H9 (cell line): ENCODE data around the gene PROC. TPM values are rescaled to one million over a fixed set of nuclear protein-coding genes. Genes with fewer than 3 reads are reported as not detected.

Experiments used
- DNase-seq: peaks from one replicate; pipeline ENCODE4 v3.0.0-alpha.2; 2017
- H2AFZ ChIP-seq: one replicate; pipeline ENCODE4 v1.6.1; 2013; ENCODE audit warnings: mild to moderate bottlenecking, low read length, control low read depth, moderate library complexity
- H2AK5ac ChIP-seq: 2 replicates; pipeline ENCODE4 v1.6.1; 2013; ENCODE audit warnings: low read length, control low read depth, mixed read lengths; ENCODE audit not compliant: insufficient read length
- H2BK120ac ChIP-seq: one replicate; pipeline ENCODE4 v1.6.1; 2013; ENCODE audit warnings: low read depth, mild to moderate bottlenecking, low read length, control low read depth, inconsistent platforms; ENCODE audit not compliant: poor library complexity, severe bottlenecking
- H2BK12ac ChIP-seq: 2 replicates; pipeline ENCODE4 v1.6.1; 2013; ENCODE audit warnings: low read length, control low read depth, mixed read lengths, low read depth; ENCODE audit not compliant: insufficient read length
- H2BK15ac ChIP-seq: 2 replicates; pipeline ENCODE4 v1.6.1; 2013; ENCODE audit warnings: low read depth, low read length, control low read depth
- H2BK20ac ChIP-seq: one replicate; pipeline ENCODE4 v1.6.1; 2013; ENCODE audit warnings: low read depth, mild to moderate bottlenecking, low read length, control low read depth, inconsistent platforms; ENCODE audit not compliant: poor library complexity, severe bottlenecking
- H2BK5ac ChIP-seq: 2 replicates; pipeline ENCODE4 v1.6.1; 2013; ENCODE audit warnings: low read length, control low read depth, mixed read lengths; ENCODE audit not compliant: insufficient read length
- H3K14ac ChIP-seq: 2 replicates; pipeline ENCODE4 v1.6.1; 2013; ENCODE audit warnings: low read length, control low read depth; ENCODE audit not compliant: insufficient read depth
- H3K18ac ChIP-seq: 2 replicates; pipeline ENCODE4 v1.6.1; 2013; ENCODE audit warnings: low read depth, mild to moderate bottlenecking, mixed read lengths, low read length, control low read depth; ENCODE audit not compliant: insufficient read length
- H3K23ac ChIP-seq: 2 replicates; pipeline ENCODE4 v1.6.1; 2013; ENCODE audit warnings: low read length, control low read depth, mixed read lengths, low read depth; ENCODE audit not compliant: insufficient read length
- H3K23me2 ChIP-seq: 2 replicates; pipeline ENCODE4 v1.6.1; 2013; ENCODE audit warnings: low read depth, mild to moderate bottlenecking, mixed read lengths, low read length, control low read depth; ENCODE audit not compliant: insufficient read length, poor library complexity, severe bottlenecking
- H3K27ac ChIP-seq: 2 replicates; pipeline ENCODE4 v1.5.1; 2013; ENCODE audit warnings: low read length, control low read depth, mixed read lengths, low read depth; ENCODE audit not compliant: insufficient read length
- H3K27me3 ChIP-seq: 2 replicates; pipeline ENCODE4 v1.6.1; 2013; ENCODE audit warnings: low read length, control low read depth, inconsistent platforms; ENCODE audit not compliant: insufficient read depth
- H3K4ac ChIP-seq: 2 replicates; pipeline ENCODE4 v1.6.1; 2013; ENCODE audit warnings: low read depth, mild to moderate bottlenecking, control low read depth, inconsistent platforms, low read length, moderate library complexity
- H3K4me1 ChIP-seq: 2 replicates; pipeline ENCODE4 v1.6.1; 2013; ENCODE audit warnings: low read length, control low read depth, inconsistent platforms; ENCODE audit not compliant: insufficient read depth
- H3K4me2 ChIP-seq: 2 replicates; pipeline ENCODE4 v1.6.1; 2013; ENCODE audit warnings: low read length, control low read depth, mixed read lengths; ENCODE audit not compliant: insufficient read length, insufficient read depth
- H3K56ac ChIP-seq: 2 replicates; pipeline ENCODE4 v1.6.1; 2013; ENCODE audit warnings: low read depth, mild to moderate bottlenecking, mixed read lengths, low read length, control low read depth; ENCODE audit not compliant: insufficient read length
- H3K79me1 ChIP-seq: 2 replicates; pipeline ENCODE4 v1.6.1; 2013; ENCODE audit warnings: low read depth, mild to moderate bottlenecking, moderate library complexity, low read length, control low read depth, inconsistent platforms; ENCODE audit not compliant: insufficient read depth, poor library complexity, severe bottlenecking
- H3K79me2 ChIP-seq: 2 replicates; pipeline ENCODE4 v1.6.1; 2013; ENCODE audit warnings: low read length, control low read depth, inconsistent platforms; ENCODE audit not compliant: insufficient read depth
- H3K9ac ChIP-seq: 2 replicates; pipeline ENCODE4 v1.6.1; 2013; ENCODE audit warnings: low read length, control low read depth, mixed read lengths; ENCODE audit not compliant: insufficient read length; ENCODE audit errors: extremely low read depth
- H3K9me3 ChIP-seq: one replicate; pipeline ENCODE4 v1.6.1; 2013; ENCODE audit warnings: low read depth, low read length, inconsistent platforms; ENCODE audit not compliant: control insufficient read depth
- H3T11ph ChIP-seq: one replicate; pipeline ENCODE4 v1.6.1; 2013; ENCODE audit warnings: mild to moderate bottlenecking, low read length, control low read depth, inconsistent platforms
- H4K20me1 ChIP-seq: one replicate; pipeline ENCODE4 v1.6.1; 2013; ENCODE audit not compliant: control insufficient read depth, insufficient read length, insufficient read depth
- H4K5ac ChIP-seq: 2 replicates; pipeline ENCODE4 v1.6.1; 2013; ENCODE audit warnings: low read depth, mild to moderate bottlenecking, mixed read lengths, low read length, control low read depth; ENCODE audit not compliant: insufficient read length
- H4K8ac ChIP-seq: replicated peaks from 2 replicates; pipeline ENCODE4 v1.6.1; 2013; ENCODE audit warnings: low read length, control low read depth, mixed read lengths, low read depth; ENCODE audit not compliant: insufficient read length
- H4K91ac ChIP-seq: 2 replicates; pipeline ENCODE4 v1.6.1; 2013; ENCODE audit warnings: low read depth, mild to moderate bottlenecking, moderate library complexity, mixed read lengths, low read length, control low read depth; ENCODE audit not compliant: insufficient read length
- H3K27ac Mint-ChIP-seq, 3 experiments: 2 replicates in 2 of 3; 3 replicates in 1 of 3; pipeline ENCODE4 v1.8.0; 2020 to 2021; ENCODE audit warnings: mixed read lengths in 3 of 3, mild to moderate bottlenecking in 1 of 3, moderate library complexity in 1 of 3
- H3K27me3 Mint-ChIP-seq: 2 replicates; pipeline ENCODE4 v1.8.0; 2021; ENCODE audit warnings: low read depth, mild to moderate bottlenecking, moderate library complexity, mixed read lengths
- H3K36me3 Mint-ChIP-seq, 3 experiments: 2 replicates in 2 of 3; 3 replicates in 1 of 3; pipeline ENCODE4 v1.8.0; 2020 to 2021; ENCODE audit warnings: low read depth in 3 of 3, mixed read lengths in 3 of 3; ENCODE audit not compliant: insufficient read depth in 1 of 3
- H3K4me1 Mint-ChIP-seq, 2 experiments: 2 replicates each; pipeline ENCODE4 v1.8.0; 2020; ENCODE audit warnings: mixed read lengths in 2 of 2
- H3K4me3 Mint-ChIP-seq, 2 experiments: 2 replicates in 1 of 2; 3 replicates in 1 of 2; pipeline ENCODE4 v1.8.0; 2020 to 2021; ENCODE audit warnings: mild to moderate bottlenecking in 2 of 2, mixed read lengths in 2 of 2, moderate library complexity in 1 of 2
- H3K9me3 Mint-ChIP-seq, 2 experiments: 2 replicates in 1 of 2; 3 replicates in 1 of 2; pipeline ENCODE4 v1.8.0; 2020; ENCODE audit warnings: mild to moderate bottlenecking in 2 of 2, mixed read lengths in 2 of 2, moderate library complexity in 1 of 2
- CTCF ChIP-seq: fragments of 200-600 bp; sonication (generic); conservative IDR thresholded peaks from 3 replicates; pipeline ENCODE4 v1.8.0; 2021; ENCODE audit warnings: antibody characterized with exemption, mild to moderate bottlenecking
- WGBS: extraction: QIAGEN DNeasy Blood & Tissue Kit; methylation state at CpG from one replicate; pipeline ENCODE4 v1.1.7; 2013; ENCODE audit warnings: missing lambda C conversion rate, low lambda C conversion rate, mixed read lengths; ENCODE audit not compliant: insufficient read length; ENCODE audit errors: extremely low coverage; 5-methylcytosine and 5-hydroxymethylcytosine counted together
- total RNA-seq: library from RNA; stranded (reverse); gene quantifications from 2 replicates; pipeline ENCODE4 v1.2.1, GENCODE V29; 2021

Gene PROC
- total RNA-seq, 1 experiment from 2014 or later: 0.61 TPM

GRCh38 chr2:127382831-127383230, 35.4 kb upstream of the PROC start:
- H3K79me1 ChIP-seq: no peaks in the 10 kb centered on the region

More at GRCh38 chr2:127382831-127383230, 35.4 kb upstream of the PROC start:
- H3K4me1 ChIP-seq: no peaks in the 10 kb centered on the region
- H2AFZ ChIP-seq: no peak overlapping the region
- no peak overlapping the region for H3K4me2 ChIP-seq
- Mint-ChIP-seq H3K4me1 (peaks cover 9 to 14% of the 10 kb centered on the region in 2 experiments), H3K9me3 (peaks cover 0 to 2% of the 10 kb centered on the region in 2 experiments; a peak in 2 of 5 replicates), H3K4me3 (no peak overlapping the region), H3K36me3 (peaks cover 0 to 5% (median 0%) of the 10 kb centered on the region in 3 experiments; a peak in 2 of 7 replicates), H3K27me3 (no peaks in the 10 kb centered on the region), H3K27ac (peak overlapping the region in 2 of 3 experiments; percentile 6 to 85; a peak in 2 of 7 replicates)
- H3K56ac ChIP-seq: no peak overlapping the region
- H3K23me2 ChIP-seq: peaks cover 4% of the 10 kb centered on the region
- H4K91ac ChIP-seq: no peak overlapping the region
- H3K27ac ChIP-seq: no peak overlapping the region
- no peak overlapping the region for H3K4ac ChIP-seq
- no peak for TF ChIP-seq CTCF
- H3K9me3 ChIP-seq: no peaks in the 10 kb centered on the region
- H2AK5ac ChIP-seq: no peak overlapping the region
- no peak overlapping the region for H2BK5ac ChIP-seq
- H3K14ac ChIP-seq: no peak overlapping the region
- H3K79me2 ChIP-seq: peaks cover 12% of the 10 kb centered on the region; the same call in 1 of the 2 replicates
- no peaks in the 10 kb centered on the region for H4K20me1 ChIP-seq
- no peak overlapping the region for H2BK120ac ChIP-seq
- H3K9ac ChIP-seq: no peak overlapping the region
- H3T11ph ChIP-seq: no peak overlapping the region
- no peak overlapping the region for H2BK20ac ChIP-seq
- no peak overlapping the region for H2BK12ac ChIP-seq
- no peaks in the 10 kb centered on the region for H3K27me3 ChIP-seq
- no peak overlapping the region for H2BK15ac ChIP-seq
- WGBS: no CpG with 5 or more reads among the region's 3 CpGs
- no peak for DNase-seq
- H4K8ac ChIP-seq: no peak overlapping the region
- no peak overlapping the region for H4K5ac ChIP-seq
- no peak overlapping the region for H3K18ac ChIP-seq
- H3K23ac ChIP-seq: no peak overlapping the region
